IMR-90 (cell line): ENCODE measurements around the gene MLH3. TPM values are rescaled to one million over a fixed set of nuclear protein-coding genes. Genes with fewer than 3 reads are reported as not detected.

Experiments
- ATAC-seq: fragments of 200-7000 bp; cut with Tn5 transposase; 2 replicates; pipeline ENCODE4 v1.9.1; 2020; ENCODE audit warnings: low read depth, mild to moderate bottlenecking, moderate library complexity
- BruUV-seq: library from RNA; stranded (reverse); fragments of 400-500 nt; replicated peaks from 2 replicates; lab custom pipeline; 2021; lab: Mats Ljungman, UMichigan
- CTCF ChIA-PET: fragments of 300-600 bp; formaldehyde crosslinking; extraction: SDS; loops from one replicate; lab custom pipeline; 2021; ENCODE audit warnings: antibody characterized with exemption; lab: Yijun Ruan, JAX
- POLR2A ChIA-PET: fragments of 300-600 bp; sonication (Branson Sonifier 250); formaldehyde crosslinking; loops from one replicate; lab custom pipeline; 2022; ENCODE audit warnings: antibody characterized with exemption; ENCODE audit not compliant: unreplicated experiment; lab: Charles Lee
- DNase-seq: peaks from one replicate; pipeline ENCODE4 v3.0.0; 2013
- H2AFZ ChIP-seq: replicated peaks from 2 replicates; pipeline ENCODE3; 2013; ENCODE audit warnings: low read length, mild to moderate bottlenecking; ENCODE audit not compliant: poor library complexity
- H2AK5ac ChIP-seq: 2 replicates; pipeline ENCODE4 v1.6.1; 2013; ENCODE audit warnings: low read depth, low read length, inconsistent platforms
- H2AK9ac ChIP-seq: replicated peaks from 2 replicates; pipeline ENCODE3; 2013; ENCODE audit warnings: mild to moderate bottlenecking, low read depth, low read length, moderate library complexity; ENCODE audit not compliant: poor library complexity
- H2BK120ac ChIP-seq: 2 replicates; pipeline ENCODE4 v1.6.1; 2013; ENCODE audit warnings: low read depth, low read length, inconsistent platforms
- H2BK15ac ChIP-seq: 3 replicates; pipeline ENCODE4 v1.6.1; 2013; ENCODE audit warnings: low read depth, low read length, inconsistent platforms
- H2BK20ac ChIP-seq: 2 replicates; pipeline ENCODE4 v1.6.1; 2013; ENCODE audit warnings: low read depth, mild to moderate bottlenecking, inconsistent platforms, low read length, moderate library complexity
- H2BK5ac ChIP-seq: 2 replicates; pipeline ENCODE4 v1.6.1; 2013; ENCODE audit warnings: mild to moderate bottlenecking, low read depth, low read length, inconsistent platforms; ENCODE audit not compliant: poor library complexity, severe bottlenecking
- H3K14ac ChIP-seq: replicated peaks from 2 replicates; pipeline ENCODE4 v1.6.1; 2013; ENCODE audit warnings: low read depth, low read length, inconsistent platforms
- H3K18ac ChIP-seq: 2 replicates; pipeline ENCODE4 v1.6.1; 2013; ENCODE audit warnings: low read depth, low read length, control low read depth
- H3K23ac ChIP-seq: 2 replicates; pipeline ENCODE4 v1.6.1; 2013; ENCODE audit warnings: low read depth, low read length, inconsistent platforms
- H3K27ac ChIP-seq: 2 replicates; pipeline ENCODE4 v1.5.1; 2013; ENCODE audit warnings: mild to moderate bottlenecking, control low read depth, low read length; ENCODE audit not compliant: insufficient read depth
- H3K27me3 ChIP-seq: 2 replicates; pipeline ENCODE4 v1.6.1; 2013; ENCODE audit warnings: low read length; ENCODE audit not compliant: control insufficient read depth, insufficient read depth
- H3K36me3 ChIP-seq: 2 replicates; pipeline ENCODE4 v1.6.1; 2013; ENCODE audit warnings: low read length, mixed read lengths; ENCODE audit not compliant: control insufficient read depth, insufficient read depth
- H3K4ac ChIP-seq: 2 replicates; pipeline ENCODE4 v1.6.1; 2013; ENCODE audit warnings: low read depth, low read length, inconsistent platforms
- H3K4me1 ChIP-seq: 2 replicates; pipeline ENCODE4 v1.6.1; 2013; ENCODE audit warnings: low read length, mixed read lengths; ENCODE audit not compliant: control insufficient read depth, insufficient read depth
- H3K4me2 ChIP-seq: 2 replicates; pipeline ENCODE4 v1.6.1; 2013; ENCODE audit warnings: low read depth, mild to moderate bottlenecking, control low read depth, low read length, moderate library complexity
- H3K4me3 ChIP-seq: 2 replicates; pipeline ENCODE4 v1.5.1; 2013; ENCODE audit warnings: low read depth, mild to moderate bottlenecking, control low read depth, low read length, moderate library complexity; ENCODE audit not compliant: insufficient read depth
- H3K56ac ChIP-seq: 2 replicates; pipeline ENCODE4 v1.6.1; 2013; ENCODE audit warnings: low read length, inconsistent platforms; ENCODE audit not compliant: insufficient read depth; ENCODE audit errors: extremely low read depth
- H3K79me1 ChIP-seq, 2 experiments: 2 replicates each; pipeline ENCODE4 v1.6.1; 2013; ENCODE audit warnings: low read length in 2 of 2, inconsistent platforms in 1 of 2, low read depth in 1 of 2
- H3K9ac ChIP-seq: 2 replicates; pipeline ENCODE4 v1.6.1; 2013; ENCODE audit warnings: low read depth, low read length, control low read depth
- H3K9me1 ChIP-seq: 2 replicates; pipeline ENCODE4 v1.6.1; 2013; ENCODE audit warnings: low read length, inconsistent platforms; ENCODE audit not compliant: insufficient read depth
- H3K9me3 ChIP-seq: 2 replicates; pipeline ENCODE4 v1.6.1; 2013; ENCODE audit warnings: low read length; ENCODE audit not compliant: control insufficient read depth, insufficient read depth
- H4K20me1 ChIP-seq: 2 replicates; pipeline ENCODE4 v1.6.1; 2013; ENCODE audit warnings: low read length, inconsistent platforms; ENCODE audit not compliant: insufficient read depth
- H4K5ac ChIP-seq: 2 replicates; pipeline ENCODE4 v1.6.1; 2013; ENCODE audit warnings: mild to moderate bottlenecking, low read depth, low read length, control low read depth
- H4K8ac ChIP-seq, 2 experiments: 2 replicates each; pipeline ENCODE4 v1.6.1; 2013; ENCODE audit warnings: low read depth in 2 of 2, low read length in 2 of 2, control low read depth in 1 of 2, inconsistent platforms in 1 of 2
- H4K91ac ChIP-seq: 2 replicates; pipeline ENCODE4 v1.6.1; 2013; ENCODE audit warnings: low read depth, low read length, inconsistent platforms; ENCODE audit not compliant: insufficient read depth
- FOS ChIP-seq: fragments of 150-350 bp; IDR thresholded peaks from 2 replicates; pipeline ENCODE4 v1.6.1; 2016; ENCODE audit warnings: low read depth, low read length
- MAZ ChIP-seq: IDR thresholded peaks from 2 replicates; pipeline ENCODE4 v1.6.1; 2012; ENCODE audit warnings: low read depth, mild to moderate bottlenecking, low read length, improper control_type of control experiment, moderate library complexity, borderline replicate concordance
- WGBS, 2 experiments: methylation state at CpG; one replicate each; pipeline versions ENCODE4 v1.1.5 to v1.1.7; 2013; ENCODE audit warnings: missing lambda C conversion rate in 2 of 2; ENCODE audit not compliant: insufficient read length in 1 of 2; ENCODE audit errors: extremely low coverage in 2 of 2; 5-methylcytosine and 5-hydroxymethylcytosine counted together
- dilution Hi-C: fragments of 300-500 bp; cut with HindIII; formaldehyde crosslinking; loops from one replicate; pipeline ENCODE4 v1.14.3; 2018; ENCODE audit warnings: low sequenced_read_pairs; ENCODE audit not compliant: unreplicated experiment
- in situ Hi-C: fragments of 300-500 bp; cut with MboI; formaldehyde crosslinking; loops from 3 replicates; pipeline ENCODE4 v1.14.3; 2019; ENCODE audit warnings: low sequenced_read_pairs, inconsistent platforms, mixed read lengths
- intact Hi-C: fragments of 100-400 bp; cut with micrococcal nuclease; formaldehyde crosslinking; loops from 2 replicates; pipeline ENCODE4 v1.10.0; 2022
- polyA plus RNA-seq, 3 experiments: library from polyadenylated mRNA; depleted of rRNA; stranded (reverse); fragments of >200 nt; gene quantifications; 2 replicates each; pipeline ENCODE4 v1.2.3, GENCODE V29; 2012; ENCODE audit warnings: low replicate concordance in 1 of 3
- total RNA-seq: library from RNA; depleted of rRNA; stranded (reverse); fragments of >200 nt; gene quantifications from 2 replicates; pipeline ENCODE4 v1.2.3, GENCODE V29; 2012

Gene MLH3
- total and polyA plus RNA-seq, 2 of the 4 experiments (the other 2 are of a cell fraction) = 5.6 to 14.7 TPM

DNA sequence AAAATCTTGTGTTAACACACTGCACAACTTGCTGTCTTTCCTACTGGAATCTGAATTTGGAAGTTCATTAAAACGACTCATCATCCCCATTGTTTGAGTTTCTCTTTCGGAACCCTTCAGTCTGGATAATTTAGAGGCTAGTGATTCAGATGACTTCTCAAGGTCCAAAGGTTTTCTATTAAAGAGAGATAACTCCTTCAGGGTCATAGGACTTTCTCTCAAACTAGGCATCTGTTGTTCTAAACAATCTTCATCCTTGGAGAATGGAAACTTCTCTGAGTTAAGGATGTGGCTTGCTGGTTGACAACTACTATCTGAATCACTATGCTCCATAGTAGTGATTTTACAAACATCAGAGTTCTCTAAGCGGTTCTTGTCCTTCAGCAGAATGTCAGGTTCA is 4.4 kb downstream of the MLH3 start:
- TF ChIP-seq FOS (peak; percentile 26; the same call in 1 of the 2 replicates), MAZ (no peak)
- ATAC-seq = peak; percentile 28
- Histone ChIP-seq H3K4me2 (peak overlapping the region; percentile 55; the same call in 1 of the 2 replicates), H4K20me1 (no peaks in the 10 kb centered on the region), H3K9ac (no peak overlapping the region), H2BK20ac (no peak overlapping the region), H2AFZ (no peak overlapping the region), H3K18ac (no peak overlapping the region), H2AK9ac (no peak overlapping the region), H3K9me3 (no peaks in the 10 kb centered on the region), H4K5ac (no peak overlapping the region), H3K4me1 (peaks cover 14% of the 10 kb centered on the region), H3K27me3 (no peaks in the 10 kb centered on the region), H3K27ac (no peak overlapping the region), H2BK15ac (no peak overlapping the region), H3K9me1 (peaks cover 7% of the 10 kb centered on the region), H3K23ac (no peak overlapping the region; the same call in 1 of the 2 replicates), H3K56ac (no peak overlapping the region), H3K79me1 (peaks cover 13 to 42% of the 10 kb centered on the region in 2 experiments; a peak in 3 of 4 replicates), H4K91ac (no peak overlapping the region), H2BK120ac (no peak overlapping the region), H2AK5ac (no peak overlapping the region), H3K14ac (no peak overlapping the region), H3K4me3 (no peak overlapping the region), H3K4ac (no peak overlapping the region), H2BK5ac (no peak overlapping the region), H3K36me3 (no peaks in the 10 kb centered on the region), H4K8ac (no peak overlapping the region)
- DNase-seq = peak; percentile 45
- ChIA-PET CTCF (no interaction called here), POLR2A (no interaction called here)
- no TSS peak for BruUV-seq
- 71% methylated on average over 1 of the region's 3 CpGs; no CpG with 5 or more reads in 1 of the 2 experiments for WGBS, 2 experiments
- intact Hi-C loops (no loop called here), dilution Hi-C loops (no loop called here), in situ Hi-C loops (no loop called here)
